Endometrium (tissue), 2 donors: ENCODE results near the gene FAM240A.

Experiments used
- FAIRE-seq: peaks from 2 replicates; lab custom pipeline; 2012; peaks lifted over from hg19 to GRCh38; lab: Jason Lieb, UNC
- donor health status: control.
- donor health status: control.

The FAM240A gene

DNA sequence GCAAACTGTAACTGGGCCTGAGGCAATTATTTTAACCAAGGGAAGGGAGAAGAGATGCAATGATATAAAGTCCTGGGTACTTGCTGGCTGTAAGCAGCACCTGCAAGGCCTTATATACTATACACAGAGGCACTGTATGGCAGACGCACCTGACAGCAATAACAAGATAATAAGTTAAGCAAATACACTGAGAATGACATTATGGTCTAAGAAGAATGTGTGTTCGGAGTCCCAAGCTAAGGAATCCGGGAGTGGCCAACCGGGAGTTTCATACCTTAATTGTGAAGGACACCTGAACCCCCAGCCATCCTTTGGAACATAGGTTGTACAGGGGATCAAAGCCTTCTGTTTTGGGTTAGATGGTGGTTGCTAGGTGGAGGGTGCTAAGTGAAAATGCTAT, 13.7 kb downstream of the FAM240A start:
- no peak for FAIRE-seq

DNA sequence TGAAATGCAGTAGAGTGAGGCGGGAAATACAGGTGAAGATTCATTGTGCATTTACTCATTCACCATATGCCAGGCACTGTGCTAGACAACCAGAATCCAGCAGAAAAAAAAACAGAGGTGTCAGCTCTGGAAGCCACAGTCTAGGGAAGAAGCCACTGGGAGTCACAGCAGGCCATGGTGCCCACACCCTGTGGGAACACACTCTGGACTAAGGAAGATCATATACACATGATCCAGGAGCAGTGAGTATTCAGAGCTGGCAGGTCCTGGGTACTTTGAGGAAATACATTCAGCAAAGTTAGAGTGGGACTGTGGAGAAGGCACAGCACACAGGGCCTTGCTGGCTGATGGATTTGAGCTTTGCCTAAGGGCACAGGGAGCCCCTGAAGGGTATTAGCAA, 14.8 kb downstream of the FAM240A start:
- FAIRE-seq = no peak

DNA sequence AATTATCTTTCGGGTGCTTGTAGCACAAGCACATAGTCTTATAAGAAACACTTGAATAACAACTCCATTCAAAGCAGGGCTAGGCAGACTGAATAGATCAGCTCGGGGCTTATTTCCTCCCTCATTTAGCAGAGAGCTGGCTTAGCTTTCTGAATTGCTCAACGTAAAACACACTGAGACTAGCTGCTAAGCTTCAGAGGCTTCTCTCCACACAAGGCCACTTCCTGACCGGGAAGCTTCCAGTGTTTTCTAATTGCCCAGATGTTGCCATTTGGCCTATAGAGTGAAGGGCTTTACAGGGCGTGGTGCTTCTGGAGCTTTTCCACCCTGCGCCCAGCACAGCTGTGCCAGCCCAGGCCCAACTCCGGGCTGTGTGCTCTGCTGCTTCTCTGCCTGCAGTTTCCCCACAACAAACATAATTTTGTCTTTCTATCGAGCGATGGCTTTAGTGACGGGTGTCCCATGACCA, 16.6 kb downstream of the FAM240A start:
- FAIRE-seq = no peak

DNA sequence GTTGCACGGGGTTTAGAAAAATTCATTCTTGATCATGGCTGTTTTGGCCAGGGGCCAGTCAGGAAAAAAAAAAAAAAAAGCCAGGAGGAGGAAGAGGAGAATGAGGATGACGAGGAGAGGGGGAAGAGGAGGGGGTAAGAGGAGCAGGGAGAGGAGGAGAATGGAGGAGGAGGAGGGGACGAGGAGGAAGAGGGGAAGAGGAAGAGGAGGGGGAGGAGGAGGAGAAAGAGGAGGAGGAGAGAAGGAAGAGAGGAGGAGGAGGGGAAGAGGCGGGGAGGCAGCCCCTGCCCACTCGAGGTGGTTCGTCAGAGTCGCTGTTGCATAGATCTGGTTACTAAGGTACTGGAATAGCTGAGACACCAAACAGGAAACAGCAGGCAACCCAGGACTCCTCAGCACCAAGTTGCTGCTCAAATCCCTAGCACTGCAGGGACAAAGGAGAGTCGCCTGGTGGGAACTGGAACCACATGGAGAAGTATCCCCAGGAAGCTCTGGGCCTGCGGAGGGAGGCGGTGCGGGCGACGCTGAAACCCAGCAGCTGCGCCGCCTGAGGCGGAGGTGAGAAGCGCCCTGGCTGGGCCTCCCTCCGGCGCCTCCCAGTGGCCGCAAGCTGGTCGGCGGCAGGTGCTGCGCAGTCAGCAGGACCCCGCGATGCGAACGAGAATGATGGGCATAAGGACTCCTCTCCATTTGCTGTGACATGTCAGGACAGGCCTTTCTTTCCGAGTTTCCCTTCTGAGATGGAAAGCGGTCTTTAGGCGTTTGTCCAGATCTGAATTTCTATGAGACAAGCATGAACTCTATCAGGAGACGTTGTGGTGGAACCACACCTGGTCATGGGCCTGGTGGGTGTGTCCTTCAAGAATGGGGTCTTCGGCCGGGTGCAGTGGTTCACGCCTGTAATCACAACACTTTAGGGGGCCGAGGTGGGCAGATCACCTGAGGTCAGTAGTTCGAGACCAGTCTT, 17.5 kb downstream of the FAM240A start:
- no peak for FAIRE-seq

DNA sequence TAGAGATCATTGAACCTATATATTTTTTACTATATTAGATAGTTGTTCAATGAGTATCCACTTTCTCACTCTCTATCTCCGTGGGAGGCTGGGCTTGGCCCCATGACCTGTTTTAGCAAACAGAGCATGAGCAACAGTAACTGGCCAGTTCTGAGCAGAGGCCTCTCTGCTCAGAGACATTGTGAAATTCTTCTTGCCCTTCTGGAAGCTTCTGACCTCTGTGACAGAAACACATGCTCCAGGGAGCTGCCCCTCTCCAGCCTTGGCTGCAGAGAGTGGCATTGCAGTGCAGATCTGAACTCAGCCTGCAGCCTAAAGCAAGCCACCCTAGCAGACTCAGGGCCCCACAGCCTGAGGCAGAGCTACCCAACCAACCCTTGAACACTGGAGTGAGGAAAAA, 20.5 kb downstream of the FAM240A start:
- FAIRE-seq = no peak

DNA sequence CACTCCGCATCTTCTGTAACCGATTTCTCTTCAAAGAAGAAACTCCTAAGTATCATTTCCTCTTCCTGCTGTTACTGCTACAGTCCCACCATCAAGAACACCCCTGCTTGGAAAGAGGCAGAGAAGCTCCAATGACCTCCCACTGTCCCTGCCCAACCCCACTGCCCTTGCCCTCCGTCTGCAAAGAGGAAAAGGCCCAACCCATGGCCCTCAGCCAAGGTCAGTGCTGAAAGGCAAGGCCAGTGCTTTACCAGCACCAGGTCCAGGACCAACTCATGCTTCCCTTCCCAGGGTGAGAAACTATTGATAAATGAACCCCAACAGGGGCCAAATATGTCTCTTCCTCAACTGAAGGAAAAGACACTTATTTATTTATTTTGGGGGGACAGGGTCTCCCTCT, 22.5 kb downstream of the FAM240A start:
- no peak for FAIRE-seq

DNA sequence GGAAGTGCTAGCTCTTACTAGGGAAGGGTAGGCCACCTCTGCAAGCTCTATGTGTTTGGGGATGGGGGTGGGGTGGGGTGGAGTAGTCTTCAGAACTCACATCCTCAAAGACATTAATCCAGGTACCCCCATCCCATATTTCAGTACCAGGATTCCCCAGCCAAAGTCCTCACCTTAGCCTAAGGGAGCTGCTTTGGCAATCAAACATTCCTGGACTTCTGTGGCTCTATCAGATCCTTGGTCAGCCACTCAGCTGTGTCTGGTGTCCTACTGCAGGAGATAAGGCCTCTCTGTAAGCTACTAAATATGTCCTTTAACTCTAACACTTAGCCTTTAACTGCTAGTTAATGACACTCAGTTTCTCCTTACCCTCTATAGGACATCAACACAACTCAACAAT, 26.9 kb downstream of the FAM240A start:
- FAIRE-seq = no peak

DNA sequence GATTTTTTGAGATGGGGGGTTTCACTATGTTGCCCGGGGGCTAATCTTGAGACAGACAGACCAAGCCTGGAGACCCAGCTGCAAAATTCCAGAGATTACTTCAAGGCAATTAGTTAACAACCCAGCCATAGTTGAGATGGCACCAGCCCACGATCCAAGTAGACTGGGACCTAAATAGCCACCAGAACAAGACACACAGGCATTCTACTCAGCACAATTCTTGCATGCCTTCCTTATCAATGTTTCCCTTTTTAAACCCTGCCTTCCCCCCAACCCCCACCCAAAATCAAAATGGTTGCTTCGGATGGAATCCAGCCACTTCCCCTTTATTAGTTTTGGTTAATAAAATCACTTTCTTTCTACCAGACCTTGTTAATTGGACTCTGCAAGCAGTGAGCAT, 28.6 kb downstream of the FAM240A start:
- no peak for FAIRE-seq

DNA sequence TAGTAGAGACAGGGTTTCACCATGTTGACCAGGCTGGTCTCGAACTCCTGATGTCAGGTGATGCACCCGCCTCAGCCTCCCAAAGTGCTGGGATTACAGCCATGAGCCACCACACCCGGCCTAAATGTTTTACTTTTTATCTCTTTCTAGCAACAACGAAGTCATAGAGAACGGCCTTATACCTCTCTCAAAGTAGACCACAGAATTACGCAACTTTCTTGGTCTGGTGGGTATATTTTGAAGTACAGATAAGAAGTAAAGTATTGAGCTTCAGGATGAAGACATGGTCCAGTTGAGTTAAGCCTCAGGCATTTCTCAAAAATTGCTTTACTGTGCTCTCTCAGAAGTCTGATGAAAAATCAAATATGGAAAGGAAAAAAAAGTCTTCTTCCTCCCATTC, 30.6 kb downstream of the FAM240A start:
- FAIRE-seq = no peak

DNA sequence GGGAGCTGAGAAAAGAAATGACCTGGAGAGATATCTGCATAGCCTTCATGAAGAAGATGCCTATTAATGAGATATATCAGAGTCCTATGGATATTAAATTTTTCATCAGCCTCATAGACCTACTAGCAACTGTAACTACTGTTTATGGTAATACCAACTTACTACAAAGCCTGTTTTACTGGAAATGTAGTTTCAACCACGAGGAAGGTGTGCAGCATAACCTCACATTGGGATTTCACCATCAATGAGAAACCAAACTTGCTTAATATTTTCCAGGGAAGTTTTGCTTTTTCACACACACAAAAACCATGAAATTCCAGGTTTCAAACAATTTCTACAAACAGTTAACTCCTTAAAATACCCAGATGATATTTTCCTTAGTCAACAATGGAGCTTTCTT, 31.4 kb downstream of the FAM240A start:
- no peak for FAIRE-seq

DNA sequence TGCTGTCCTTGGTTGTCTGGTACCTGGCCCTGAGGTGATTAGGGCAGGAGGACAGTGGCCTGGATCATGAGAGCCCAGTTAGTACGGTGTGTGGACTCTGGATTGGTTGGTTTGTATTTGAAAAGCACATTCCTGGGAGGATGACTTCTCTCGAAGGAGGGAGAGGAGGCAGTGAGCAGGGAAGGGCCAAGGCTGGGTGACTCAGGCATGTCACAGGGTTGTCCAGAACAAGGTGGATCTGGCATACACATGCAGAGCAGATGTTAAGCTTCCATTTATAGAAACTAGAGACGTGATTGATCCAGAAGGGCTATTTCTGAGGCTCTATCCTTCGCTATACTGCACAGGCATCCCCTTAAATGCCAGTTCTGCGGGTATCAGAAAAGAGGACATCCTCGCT, 34.4 kb downstream of the FAM240A start:
- FAIRE-seq = no peak

DNA sequence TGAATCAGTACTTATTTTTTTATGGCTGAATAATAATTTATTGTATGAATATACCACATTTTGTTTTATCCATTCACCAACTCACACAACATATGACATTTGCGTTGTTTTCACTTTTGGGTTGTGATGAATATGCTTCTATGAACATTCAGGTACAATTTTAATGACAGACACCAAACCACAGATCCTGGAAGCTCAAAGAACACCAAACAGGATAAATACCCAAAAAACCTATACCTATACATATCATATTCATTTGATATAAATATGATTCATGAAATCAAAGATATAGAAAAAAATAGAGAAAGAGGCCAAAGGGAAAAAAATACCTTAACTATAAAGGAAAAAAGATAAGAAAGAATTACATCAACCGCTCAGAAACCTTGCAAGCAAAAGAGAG, 35.8 kb downstream of the FAM240A start:
- FAIRE-seq = no peak

DNA sequence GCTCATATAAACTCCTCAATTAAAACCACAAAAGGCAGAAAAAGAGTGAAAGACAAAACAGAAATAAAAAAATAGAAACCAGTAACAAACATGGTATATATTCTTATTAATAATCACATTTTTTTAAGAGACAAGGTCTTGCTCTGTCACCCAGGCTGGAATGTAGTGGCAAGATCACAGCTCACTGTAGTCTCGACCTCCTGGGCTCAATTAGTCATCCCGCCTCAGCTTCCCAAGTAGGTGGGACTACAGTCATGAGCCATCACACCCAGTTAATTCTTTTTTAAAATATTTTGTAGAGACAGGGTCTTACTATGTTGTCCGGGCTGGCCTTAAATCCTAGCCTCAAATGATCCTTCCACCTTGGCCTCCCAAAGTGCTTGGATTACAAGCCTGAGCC, 37.1 kb downstream of the FAM240A start:
- no peak for FAIRE-seq

DNA sequence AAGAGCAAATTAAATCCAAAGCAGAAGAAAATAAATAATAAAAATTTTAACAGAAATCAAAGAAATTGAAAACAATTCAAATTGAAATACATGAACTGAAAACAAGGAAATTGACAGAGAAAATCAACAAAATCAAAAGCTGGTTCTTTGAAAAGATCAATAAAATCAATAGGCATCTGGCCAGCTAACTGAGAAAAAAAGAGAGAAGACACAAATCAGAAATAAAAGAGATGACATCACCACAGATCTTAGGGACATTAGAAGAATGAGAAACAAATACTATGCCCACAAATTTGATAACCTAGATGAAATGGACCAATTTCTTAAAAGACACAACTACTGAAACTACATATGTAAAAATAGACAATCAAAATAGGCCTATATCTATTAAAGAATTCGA, 38.8 kb downstream of the FAM240A start:
- no peak for FAIRE-seq

DNA sequence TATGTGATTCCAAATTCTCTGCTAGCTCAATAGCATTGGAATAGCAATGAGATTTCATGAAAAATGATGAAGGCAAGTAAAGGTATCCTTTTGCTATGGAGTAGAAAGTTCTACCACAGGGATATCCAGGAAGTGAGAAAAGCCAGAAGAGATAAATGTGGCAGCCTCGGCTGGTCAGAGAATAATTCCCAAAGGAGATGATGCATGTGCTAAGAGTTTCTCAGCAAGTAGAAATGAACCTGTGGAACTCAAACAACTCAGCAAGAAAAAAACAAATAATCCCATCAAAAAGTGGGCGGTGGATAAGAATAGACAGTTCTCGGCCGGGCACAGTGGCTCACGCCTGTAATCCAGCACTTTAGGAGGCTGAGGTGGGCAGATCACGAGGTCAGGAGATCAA, 42.9 kb downstream of the FAM240A start:
- FAIRE-seq = no peak

DNA sequence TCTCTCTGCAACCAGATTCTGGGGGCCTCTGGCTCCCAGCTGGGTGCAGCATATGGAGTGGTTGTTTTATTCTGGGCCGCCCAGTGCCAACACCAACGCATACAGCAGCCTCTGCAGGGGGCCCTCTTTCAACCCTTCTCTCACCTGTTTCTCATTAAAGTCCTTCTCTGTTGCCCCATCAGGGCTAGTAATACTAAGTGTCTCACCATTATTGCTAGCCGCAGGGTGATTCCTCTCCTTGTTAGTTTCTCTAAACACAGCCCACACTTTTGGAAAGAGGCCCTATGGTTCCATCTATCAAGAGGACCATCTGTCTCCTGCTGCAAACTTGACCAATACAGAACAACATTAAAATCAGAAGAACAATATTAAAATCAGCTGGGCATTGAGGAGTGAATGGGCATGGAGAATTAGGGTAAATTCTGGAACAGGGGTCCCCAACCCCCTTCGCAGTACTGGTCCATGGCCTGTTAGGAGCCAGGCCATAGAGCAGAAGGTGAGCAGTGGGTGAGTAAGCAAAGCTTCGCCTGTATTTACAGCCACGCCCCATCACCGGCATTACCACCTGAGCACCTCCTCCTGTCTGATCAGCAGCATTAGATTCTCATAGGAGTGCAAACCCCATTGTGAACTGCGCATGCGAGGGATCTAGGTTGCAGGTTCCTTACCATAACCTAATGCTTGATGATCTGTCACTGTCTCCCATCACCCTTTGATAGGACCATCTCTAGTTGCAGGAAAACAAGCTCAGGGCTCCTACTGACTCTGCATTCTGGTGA, 44.6 kb downstream of the FAM240A start:
- no peak for FAIRE-seq

DNA sequence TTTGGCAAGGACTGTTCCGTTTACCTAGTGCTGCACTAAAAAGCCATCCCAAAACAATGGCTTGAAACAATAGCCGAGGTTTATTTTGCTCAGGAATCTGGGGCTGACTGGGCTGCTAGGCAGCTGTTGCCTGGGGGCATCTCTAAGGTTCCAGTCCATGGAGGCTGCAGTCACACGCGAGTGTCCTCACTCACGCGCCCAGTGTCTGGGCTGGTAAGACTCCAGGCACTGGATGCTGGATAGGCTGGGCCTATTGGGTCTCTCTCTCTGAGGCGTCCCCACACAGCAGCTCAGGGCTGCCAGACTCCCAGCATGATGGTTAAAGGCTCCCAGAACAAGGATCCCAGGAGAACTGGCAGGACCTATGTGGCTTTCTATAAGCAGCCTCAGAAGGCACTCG, 47.0 kb downstream of the FAM240A start:
- FAIRE-seq = no peak

DNA sequence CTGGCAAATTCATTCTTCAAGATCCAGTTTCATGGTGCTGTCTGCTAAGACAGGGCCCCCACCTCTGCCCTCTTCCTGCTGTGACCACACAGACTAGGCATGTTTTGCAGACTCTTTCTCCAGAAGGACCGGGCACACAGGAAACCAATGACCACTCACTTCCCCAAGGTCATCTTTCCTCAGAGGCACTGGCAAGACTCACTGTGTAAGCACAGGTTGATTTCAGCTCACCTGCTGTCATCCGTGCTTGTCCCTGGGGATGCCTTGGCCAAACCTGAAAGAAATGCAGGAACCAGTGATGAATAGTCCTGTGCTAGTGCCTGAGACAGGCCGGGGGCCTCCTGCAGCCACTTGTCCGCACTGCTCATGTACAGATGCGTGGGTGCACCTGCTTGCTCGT, 47.7 kb downstream of the FAM240A start:
- no peak for FAIRE-seq

DNA sequence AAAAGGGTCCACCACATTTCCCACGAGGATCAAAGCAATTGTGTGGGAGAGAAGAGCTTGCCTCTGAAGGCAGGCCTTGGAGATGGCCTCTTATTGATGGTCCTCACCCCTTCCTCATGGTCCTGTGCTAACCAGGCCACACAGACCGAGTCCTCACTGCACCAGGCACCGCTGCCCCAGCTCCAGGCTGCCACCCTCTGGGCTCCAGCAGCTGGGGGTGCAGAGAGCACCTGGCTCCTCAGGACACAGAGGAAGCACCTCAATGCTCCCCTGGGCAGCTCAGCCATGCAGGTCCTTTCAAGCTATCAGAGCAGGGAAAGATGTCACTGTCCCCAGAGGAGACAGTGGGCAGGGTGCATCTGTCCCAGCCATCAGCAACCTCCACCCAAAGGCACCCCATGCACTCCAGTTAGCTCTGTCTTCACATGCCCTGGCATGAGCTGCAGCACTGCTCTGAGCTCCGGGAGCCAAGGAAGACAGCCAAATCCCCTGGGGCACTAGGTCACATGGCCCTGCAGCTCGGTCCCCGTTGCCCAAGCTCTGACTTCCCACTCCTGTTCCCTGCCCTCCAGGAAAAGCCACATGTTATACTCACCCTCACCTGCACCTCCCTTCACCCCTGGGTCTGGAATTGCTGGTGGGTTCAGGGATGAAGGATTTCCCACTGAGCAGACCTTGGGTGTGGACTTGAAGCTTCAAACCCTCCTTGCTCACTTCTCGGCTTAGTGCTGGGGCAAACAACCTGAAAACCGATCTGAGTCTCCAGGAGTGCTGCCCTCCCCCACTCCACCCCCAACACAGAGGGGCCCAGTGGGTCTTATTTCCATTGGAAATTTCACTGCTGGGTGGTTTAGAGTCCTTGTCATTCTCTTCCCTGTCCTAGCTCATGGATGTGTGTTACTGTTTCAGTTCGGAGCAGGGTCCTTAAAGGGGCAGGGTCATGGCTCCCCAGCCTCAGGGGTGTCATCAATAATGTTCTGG, 48.5 kb downstream of the FAM240A start:
- no peak for FAIRE-seq

DNA sequence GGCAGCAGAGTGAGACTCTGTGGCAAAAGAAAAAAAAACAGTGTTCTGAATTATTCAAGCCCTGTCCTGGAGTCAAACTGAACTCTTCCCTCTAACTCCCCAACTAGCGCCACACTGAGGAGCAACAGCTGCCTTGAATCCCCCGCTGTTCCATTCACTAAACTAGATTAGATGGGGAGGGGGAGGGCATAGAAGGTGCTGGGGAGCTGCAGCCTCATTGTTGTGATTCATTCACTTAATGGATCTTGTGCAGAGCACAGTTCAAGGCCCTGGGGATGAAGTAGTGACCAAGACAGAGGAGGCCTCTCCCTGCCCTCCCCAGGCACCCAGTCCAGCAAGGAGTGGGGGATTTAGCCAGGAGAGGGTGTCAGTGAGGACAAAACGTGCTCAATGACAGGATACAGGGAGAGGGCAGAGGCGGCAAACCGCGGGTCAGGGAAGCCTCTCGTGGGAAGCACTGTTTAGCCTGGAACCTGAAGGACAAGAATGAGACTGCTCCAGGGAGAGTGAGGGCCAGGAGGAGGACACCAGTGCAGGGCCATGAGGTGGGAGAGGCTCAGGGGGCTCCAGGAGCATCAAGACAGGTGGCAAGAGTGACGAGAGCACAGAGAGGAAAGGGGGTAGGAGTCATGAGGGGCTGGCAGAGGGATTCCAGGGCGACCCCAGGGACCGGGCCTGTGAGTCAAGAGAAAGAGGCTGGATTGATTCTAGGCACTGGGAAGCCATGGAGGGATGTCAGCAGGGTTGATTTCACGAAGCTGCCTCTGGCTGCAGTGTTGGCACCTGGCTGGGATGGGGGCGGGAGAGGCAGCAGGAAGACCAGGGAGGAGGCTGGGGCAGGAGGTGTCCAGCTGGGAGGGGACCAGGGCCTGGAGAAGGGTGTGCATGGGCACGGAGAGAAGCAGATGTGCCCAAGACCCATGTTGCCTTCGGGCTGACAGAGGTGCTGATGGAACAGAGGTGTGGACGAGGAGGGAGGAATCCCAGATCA, 49.7 kb downstream of the FAM240A start:
- no peak for FAIRE-seq
